ENCODE data around the gene GFOD1. TPM values are rescaled to one million over a fixed set of nuclear protein-coding genes. Genes with fewer than 3 reads are reported as not detected.
"Not testable (repeated sequence)": the region's sequence is repeated elsewhere in the genome, so short reads cannot be mapped to it uniquely, and the experiment has no call there.

The GFOD1 gene
- polyA plus RNA-seq, 2 of the 4 experiments (the other 2 are of a cell fraction), result 2.7 to 3.5 TPM

DNA sequence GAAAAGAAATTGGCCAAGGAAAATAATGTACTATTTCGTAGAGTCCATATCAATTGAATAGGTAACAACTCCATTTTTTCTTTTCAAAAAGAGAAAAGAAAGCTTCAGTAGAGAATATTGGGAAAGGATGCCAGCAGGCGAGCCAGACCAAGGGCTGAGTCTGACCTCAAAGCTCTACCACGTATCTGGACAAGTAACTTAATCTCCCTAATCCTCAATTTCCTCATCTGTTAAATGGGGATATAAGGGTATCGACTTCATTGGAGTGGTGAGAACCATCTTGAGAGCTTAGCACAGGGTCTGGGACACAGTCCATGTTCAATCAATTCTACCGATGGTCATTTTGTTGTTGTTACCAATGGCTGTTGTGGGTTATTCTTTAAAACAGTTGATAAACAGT, 95.9 kb downstream of the GFOD1 start (continued):
- no peak for TF ChIP-seq KDM5A (IDR thresholded peaks at IDR 0.05)
- no peak for TF ChIP-seq RARB (CRISPR knock-in tag; IDR thresholded peaks at IDR 0.05)
- no peak for TF ChIP-seq NPAS2 (CRISPR knock-in tag; IDR thresholded peaks at IDR 0.05; ENCODE audit: borderline replicate concordance)
- no peak for TF ChIP-seq ESRRA (IDR thresholded peaks at IDR 0.05; ENCODE audit: borderline replicate concordance, low read length)

DNA sequence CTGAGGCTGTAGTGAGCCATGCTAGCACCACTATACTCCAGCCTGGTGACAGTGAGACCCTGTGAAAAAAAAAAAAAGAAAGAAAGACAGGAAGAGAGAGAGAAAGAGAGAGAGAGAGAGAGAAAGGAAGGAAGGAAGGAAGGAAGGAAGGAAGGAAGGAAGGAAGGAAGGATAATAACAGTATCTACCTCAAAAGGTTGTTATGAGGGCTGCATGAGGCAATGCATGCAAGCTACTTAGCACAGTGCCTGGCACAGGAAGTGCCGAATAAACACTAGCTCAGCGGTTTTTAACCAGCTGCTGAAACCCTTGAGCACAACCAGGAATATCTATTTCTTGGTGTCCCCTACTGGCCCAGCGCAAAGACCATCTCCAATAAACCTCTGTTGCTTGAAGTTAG, 96.7 kb downstream of the GFOD1 start:
- no peak for ATAC-seq
- peak; percentile 57 for TF ChIP-seq MAFK (IDR thresholded peaks at IDR 0.05; ENCODE audit: partially characterized antibody)
- no peak for TF ChIP-seq JUN (IDR thresholded peaks at IDR 0.05)
- no peak for TF ChIP-seq HOXB5 (CRISPR knock-in tag; IDR thresholded peaks at IDR 0.05)
- no peak for TF ChIP-seq CEBPB (IDR thresholded peaks at IDR 0.05)
- Histone ChIP-seq H3K4me3 (no peak overlapping the region), H3K9me3 (no peaks in the 10 kb centered on the region), H3K27ac (no peak overlapping the region), H3K4me2 (no peak overlapping the region), H3K4me1 (peaks cover 10% of the 10 kb centered on the region)
- no peak for FAIRE-seq
- no peak for DNase-seq (ENCODE audit: low read depth in 1 of 2, low spot score in 1 of 2)
- POLR2A ChIA-PET, result no interaction called here
- 61% methylated on average over 3 of the region's 3 CpGs for WGBS (ENCODE audit: missing lambda C conversion rate)
- CTCF ChIA-PET, result no interaction called here

DNA sequence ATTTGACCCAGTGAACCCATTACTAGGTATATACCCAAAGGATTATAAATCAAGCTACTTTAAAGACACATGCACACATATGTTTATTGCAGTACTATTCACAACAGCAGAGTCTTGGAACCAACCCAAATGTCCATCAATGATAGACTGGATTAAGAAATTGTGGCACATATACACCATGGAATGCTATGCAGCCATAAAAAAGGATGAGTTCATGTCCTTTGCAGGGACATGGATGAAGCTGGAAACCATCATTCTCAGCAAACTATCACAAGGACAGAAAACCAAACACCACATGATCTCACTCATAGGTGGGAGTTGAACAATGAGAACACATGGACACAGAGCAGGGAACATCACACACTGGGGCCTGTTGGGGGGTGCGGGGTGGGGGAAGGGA, 98.2 kb downstream of the GFOD1 start:
- FAIRE-seq; H3K9me3 ChIP-seq; POLR2A ChIA-PET; CTCF ChIA-PET; H3K4me1 ChIP-seq; ATAC-seq; H3K4me2 ChIP-seq; DNase-seq (ENCODE audit: low read depth in 1 of 2, low spot score in 1 of 2); H3K4me3 ChIP-seq; H3K27ac ChIP-seq: not testable (repeated sequence)
- WGBS (ENCODE audit: missing lambda C conversion rate), result no CpG with 5 or more reads among the region's 1 CpG

DNA sequence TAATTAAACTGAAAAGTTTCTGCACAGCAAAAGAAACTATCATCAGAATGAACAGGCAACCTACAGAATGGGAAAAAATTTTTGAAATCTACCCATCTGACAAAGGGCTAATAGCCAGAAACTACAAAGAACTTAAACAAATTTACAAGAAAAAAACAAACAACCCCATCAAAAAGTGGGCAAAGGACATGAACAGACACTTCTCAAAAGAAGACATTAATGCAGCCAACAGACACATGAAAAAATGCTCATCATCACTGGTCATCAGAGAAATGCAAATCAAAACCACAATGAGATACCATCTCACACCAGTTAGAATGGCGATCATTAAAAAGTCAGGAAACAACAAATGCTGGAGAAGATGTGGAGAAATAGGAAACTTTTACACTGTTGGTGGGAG, 98.6 kb downstream of the GFOD1 start:
- H3K27ac ChIP-seq; H3K4me2 ChIP-seq; CTCF ChIA-PET; H3K4me1 ChIP-seq; DNase-seq (ENCODE audit: low read depth in 1 of 2, low spot score in 1 of 2); FAIRE-seq; H3K9me3 ChIP-seq; POLR2A ChIA-PET; H3K4me3 ChIP-seq; ATAC-seq: not testable (repeated sequence)
- WGBS (ENCODE audit: missing lambda C conversion rate), result 94% methylated on average over 1 of the region's 1 CpG

DNA sequence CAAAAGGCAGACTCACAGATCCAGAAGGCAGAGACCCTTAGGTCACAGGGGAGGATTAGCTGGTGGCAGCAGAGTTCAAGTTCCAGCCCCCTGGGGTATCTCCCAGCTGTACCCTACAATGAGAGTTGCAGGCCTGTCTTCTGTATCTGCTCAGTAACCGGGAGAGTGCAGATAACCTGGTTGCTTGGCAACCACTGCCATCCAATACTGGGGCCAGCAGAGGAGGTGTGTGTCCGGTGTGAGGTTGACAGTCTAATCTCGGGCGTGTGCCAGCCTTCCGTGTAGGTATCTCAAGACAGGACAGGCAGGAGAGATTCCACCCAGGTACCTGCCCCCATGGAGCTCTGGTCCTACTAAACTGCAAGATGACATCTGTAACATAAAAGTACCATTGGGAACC, 102.4 kb downstream of the GFOD1 start:
- CTCF ChIA-PET, result no interaction called here
- POLR2A ChIA-PET, result no interaction called here
- ATAC-seq, result no peak
- FAIRE-seq, result no peak
- 78% methylated on average over 4 of the region's 5 CpGs for WGBS (ENCODE audit: missing lambda C conversion rate)
- H3K4me2 ChIP-seq, result no peak overlapping the region
- no peaks in the 10 kb centered on the region for H3K9me3 ChIP-seq
- no peak overlapping the region for H3K27ac ChIP-seq
- no peak for TF ChIP-seq KDM5A (IDR thresholded peaks at IDR 0.05)
- H3K4me1 ChIP-seq, result peaks cover 10% of the 10 kb centered on the region
- DNase-seq (ENCODE audit: low read depth in 1 of 2, low spot score in 1 of 2), result no peak
- no peak overlapping the region for H3K4me3 ChIP-seq

DNA sequence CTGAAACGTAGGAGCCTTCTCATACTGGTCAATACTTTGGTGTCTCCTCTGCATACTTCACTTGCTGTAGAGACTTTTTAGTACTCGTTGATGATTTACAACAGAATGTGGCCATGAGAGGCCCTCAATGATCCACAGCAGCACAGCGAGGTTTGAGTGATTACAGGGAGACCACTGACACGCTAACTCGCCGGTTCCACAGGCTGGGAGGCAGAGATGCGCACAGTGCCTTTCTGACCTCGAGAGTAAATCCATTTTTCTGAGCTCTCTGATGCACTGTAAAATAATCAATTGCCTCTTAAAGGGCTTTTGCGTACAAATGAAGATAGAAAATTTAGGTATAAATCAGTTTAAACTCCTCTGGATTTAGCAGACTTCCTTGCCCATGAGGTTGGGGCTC, 102.9 kb downstream of the GFOD1 start:
- no peaks in the 10 kb centered on the region for H3K9me3 ChIP-seq
- DNase-seq (ENCODE audit: low read depth in 1 of 2, low spot score in 1 of 2) (no peak), ATAC-seq (no peak), FAIRE-seq (no peak)
- no peak overlapping the region for H3K4me3 ChIP-seq
- POLR2A ChIA-PET, result no interaction called here
- TF ChIP-seq EP300 (IDR thresholded peaks at IDR 0.05), result no peak
- TF ChIP-seq POLR2A (IDR thresholded peaks at IDR 0.05; ENCODE audit: low read length), result no peak
- TF ChIP-seq RFX5 (IDR thresholded peaks at IDR 0.05), result no peak
- no peak for TF ChIP-seq MAZ (IDR thresholded peaks at IDR 0.05; ENCODE audit: borderline replicate concordance, low read depth, low read length)
- no peak for TF ChIP-seq HOXB5 (CRISPR knock-in tag; IDR thresholded peaks at IDR 0.05)
- no peak for TF ChIP-seq JUN (IDR thresholded peaks at IDR 0.05)
- TF ChIP-seq RARB (CRISPR knock-in tag; IDR thresholded peaks at IDR 0.05), result no peak
- no peak for TF ChIP-seq HEYL (CRISPR knock-in tag; IDR thresholded peaks at IDR 0.05)
- no peak for TF ChIP-seq GATA3 (IDR thresholded peaks at IDR 0.05; ENCODE audit: borderline replicate concordance)
- TF ChIP-seq JUNB (IDR thresholded peaks at IDR 0.05), result no peak
- peaks cover 10% of the 10 kb centered on the region for H3K4me1 ChIP-seq
- no peak overlapping the region for H3K4me2 ChIP-seq
- WGBS (ENCODE audit: missing lambda C conversion rate), result 79% methylated on average over 9 of the region's 9 CpGs
- H3K27ac ChIP-seq, result no peak overlapping the region
- CTCF ChIA-PET, result no interaction called here

All from A549 (cell line).